Mucosa of descending colon (tissue), 3 donors: Measurements from ENCODE around the gene LRCH2. TPM values are rescaled to one million over a fixed set of nuclear protein-coding genes. Genes with fewer than 3 reads are reported as not detected.

Experiments used
- ATAC-seq: fragments of 200-7000 bp; cut with Tn5 transposase; one replicate; pipeline ENCODE4 v1.9.1; 2020; ENCODE audit warnings: mild to moderate bottlenecking, moderate library complexity
- DNase-seq, 3 donors: peaks; one replicate each; pipeline ENCODE4 v3.0.0-alpha.2; 2020
- H3K36me3 ChIP-seq: fragments of 200-600 bp; one replicate; pipeline ENCODE4 v1.8.0; 2021; ENCODE audit warnings: low read depth, mild to moderate bottlenecking
- H3K4me1 ChIP-seq: fragments of 200-600 bp; one replicate; pipeline ENCODE4 v1.8.0; 2021; ENCODE audit warnings: low read depth, mild to moderate bottlenecking
- H3K4me3 ChIP-seq: fragments of 200-600 bp; one replicate; pipeline ENCODE4 v1.8.0; 2021; ENCODE audit warnings: mild to moderate bottlenecking
- H3K9me3 ChIP-seq: fragments of 200-600 bp; one replicate; pipeline ENCODE4 v1.8.0; 2021; ENCODE audit warnings: mild to moderate bottlenecking
- intact Hi-C, 2 donors: fragments of 100-400 bp; cut with DNase I in 1 of 2; cut with micrococcal nuclease in 1 of 2; formaldehyde crosslinking; loops; one replicate each; pipeline versions ENCODE4 v1.11.0 to v1.11.1; 2022; cut with DNase I, micrococcal nuclease
- total RNA-seq, 3 donors: library from RNA; stranded (reverse); fragmentation: NEBNext Ultra II Directional in 2 of 3; extraction: Animal tissue kit (Norgen Biotek cat#: 25700) in 2 of 3; gene quantifications; one replicate each; pipeline versions ENCODE4 v1.2.1 to v1.2.4, GENCODE V29; 2021 to 2023
- TF ChIP-seq, protein P1 (sequence below): fragments of 200-600 bp; IDR thresholded peaks from one replicate; pipeline ENCODE4 v1.8.0; 2022; ENCODE audit warnings: antibody characterized with exemption, mild to moderate bottlenecking
- donor health status: DM: no; HTN: no; CAD: no; lungs with moderate emphysema.
- donor health status: DM: no; HTN: no; CAD: no.
- donor health status: DM: no; HTN: yes; CAD: no.

LRCH2 gene
- total RNA-seq, 3 donors from 2014 or later, result 0.43 to 13.2 (median 1.9) TPM

DNA sequence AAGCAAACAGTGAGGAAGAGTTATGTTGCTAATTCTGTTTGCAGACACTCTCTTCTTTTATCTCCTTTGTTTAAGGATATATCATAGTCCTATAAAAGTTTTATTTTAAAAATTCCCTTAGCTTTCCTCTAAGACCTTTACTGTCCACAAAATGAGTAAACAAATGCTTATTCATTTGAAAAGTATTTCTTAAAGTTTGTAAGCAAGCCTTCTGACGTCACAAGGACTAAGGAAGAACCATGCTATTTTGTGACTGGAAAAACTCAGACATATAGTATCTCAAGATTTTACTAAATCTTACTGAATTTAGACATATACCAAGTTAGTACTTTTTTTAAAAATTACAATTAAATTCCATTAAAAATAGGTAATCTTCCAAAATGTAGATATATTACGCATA is 49.9 kb downstream of the LRCH2 start:
- intact Hi-C loops, result no loop called here
- no peaks in the 10 kb centered on the region for H3K9me3 ChIP-seq
- no peak overlapping the region for H3K4me3 ChIP-seq
- ATAC-seq, result no peak
- no peaks in the 10 kb centered on the region for H3K4me1 ChIP-seq
- TF ChIP-seq, protein P1, sequence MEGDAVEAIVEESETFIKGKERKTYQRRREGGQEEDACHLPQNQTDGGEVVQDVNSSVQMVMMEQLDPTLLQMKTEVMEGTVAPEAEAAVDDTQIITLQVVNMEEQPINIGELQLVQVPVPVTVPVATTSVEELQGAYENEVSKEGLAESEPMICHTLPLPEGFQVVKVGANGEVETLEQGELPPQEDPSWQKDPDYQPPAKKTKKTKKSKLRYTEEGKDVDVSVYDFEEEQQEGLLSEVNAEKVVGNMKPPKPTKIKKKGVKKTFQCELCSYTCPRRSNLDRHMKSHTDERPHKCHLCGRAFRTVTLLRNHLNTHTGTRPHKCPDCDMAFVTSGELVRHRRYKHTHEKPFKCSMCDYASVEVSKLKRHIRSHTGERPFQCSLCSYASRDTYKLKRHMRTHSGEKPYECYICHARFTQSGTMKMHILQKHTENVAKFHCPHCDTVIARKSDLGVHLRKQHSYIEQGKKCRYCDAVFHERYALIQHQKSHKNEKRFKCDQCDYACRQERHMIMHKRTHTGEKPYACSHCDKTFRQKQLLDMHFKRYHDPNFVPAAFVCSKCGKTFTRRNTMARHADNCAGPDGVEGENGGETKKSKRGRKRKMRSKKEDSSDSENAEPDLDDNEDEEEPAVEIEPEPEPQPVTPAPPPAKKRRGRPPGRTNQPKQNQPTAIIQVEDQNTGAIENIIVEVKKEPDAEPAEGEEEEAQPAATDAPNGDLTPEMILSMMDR, result no peak
- DNase-seq, result no peak
- H3K36me3 ChIP-seq, result no peaks in the 10 kb centered on the region

DNA sequence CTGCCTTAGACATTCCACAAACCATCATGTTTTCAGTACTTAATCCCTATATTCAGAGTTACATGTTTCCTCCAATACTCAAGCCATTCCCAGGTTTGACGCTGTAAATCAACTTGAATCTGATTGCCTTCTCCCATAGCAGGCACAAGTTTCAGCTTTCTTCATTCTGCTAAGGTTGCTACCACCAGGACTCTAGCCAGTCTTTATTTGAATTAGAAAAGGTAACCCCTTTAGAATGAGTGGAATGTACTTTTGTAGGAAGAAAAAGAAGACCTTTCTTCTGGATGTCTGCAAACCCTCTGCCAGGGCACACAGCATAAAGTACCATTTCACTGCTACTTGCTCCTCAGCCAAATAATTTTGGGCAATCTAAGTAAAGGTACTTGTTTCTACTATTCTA is 55.4 kb downstream of the LRCH2 start:
- Histone ChIP-seq H3K4me1 (no peaks in the 10 kb centered on the region), H3K36me3 (no peaks in the 10 kb centered on the region), H3K9me3 (no peaks in the 10 kb centered on the region), H3K4me3 (no peak overlapping the region)
- intact Hi-C loops, result no loop called here
- ATAC-seq, result no peak
- DNase-seq, result no peak
- TF ChIP-seq, protein P1, result no peak

DNA sequence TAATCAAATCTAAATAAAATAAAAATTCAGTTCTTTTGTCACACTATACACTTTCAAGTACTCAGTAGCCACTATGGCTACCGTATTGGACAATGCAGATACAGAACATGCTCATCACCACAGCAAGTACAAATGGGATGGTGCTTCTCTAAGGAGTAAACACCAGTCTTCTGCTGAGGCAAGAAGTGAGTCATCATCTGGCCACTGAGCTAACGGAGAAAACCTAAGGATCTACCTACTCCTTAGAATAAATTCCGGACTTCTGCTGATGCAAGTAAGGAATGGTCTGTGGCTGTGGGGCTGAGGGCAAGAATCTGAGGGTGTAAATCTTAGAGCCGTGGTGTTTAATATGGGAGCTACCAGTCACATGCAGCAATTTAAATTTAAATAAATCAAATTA is 56.0 kb downstream of the LRCH2 start:
- intact Hi-C loops, result no loop called here
- no peak for ATAC-seq
- TF ChIP-seq, protein P1, result no peak

DNA sequence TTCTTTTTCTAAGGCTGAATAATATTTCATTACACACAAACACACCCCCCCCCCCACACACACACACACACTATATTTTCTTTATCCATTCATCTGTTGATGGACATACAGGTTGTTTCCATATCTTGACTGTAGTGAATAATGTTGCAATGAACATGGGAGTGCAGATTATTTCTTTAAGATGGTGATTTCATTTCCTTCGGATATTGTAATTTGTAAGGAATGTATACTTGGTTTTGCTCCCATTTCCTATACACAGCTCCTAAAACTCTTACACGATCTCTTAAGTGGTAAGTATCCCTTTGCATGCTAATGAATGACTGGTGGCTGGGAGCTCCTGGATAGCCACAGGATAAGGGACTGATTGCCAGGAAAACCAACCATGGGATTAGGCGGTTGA is 59.3 kb downstream of the LRCH2 start:
- H3K9me3 ChIP-seq, result no peaks in the 10 kb centered on the region
- H3K36me3 ChIP-seq, result no peaks in the 10 kb centered on the region
- ATAC-seq, result no peak
- DNase-seq, result no peak
- intact Hi-C loops, result no loop called here
- H3K4me1 ChIP-seq, result no peaks in the 10 kb centered on the region
- H3K4me3 ChIP-seq, result no peak overlapping the region
- TF ChIP-seq, protein P1, result no peak

More for the DNA sequence above, 56.0 kb downstream of the LRCH2 start:
- no peak for DNase-seq
- Histone ChIP-seq H3K9me3 (no peaks in the 10 kb centered on the region), H3K36me3 (no peaks in the 10 kb centered on the region), H3K4me3 (no peak overlapping the region), H3K4me1 (no peaks in the 10 kb centered on the region)

DNA sequence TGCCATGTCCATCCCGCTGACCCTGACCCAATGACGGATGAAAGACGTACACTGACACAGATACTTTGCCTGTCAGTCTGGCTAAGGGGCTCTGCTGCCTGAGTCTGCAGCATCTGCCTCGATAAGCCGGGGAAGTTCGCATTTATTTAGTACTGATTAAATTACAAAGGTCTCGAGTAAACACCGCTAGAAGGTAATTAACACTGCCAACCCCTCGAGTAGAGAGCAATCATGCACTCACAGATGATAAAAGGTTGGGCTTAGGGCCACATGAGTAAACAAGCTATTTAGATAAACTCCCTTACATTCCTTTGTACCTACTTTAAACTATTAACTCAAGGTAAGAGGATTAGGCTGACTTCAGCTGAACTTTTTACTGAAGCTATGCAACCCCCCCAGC is 60.7 kb downstream of the LRCH2 start:
- ATAC-seq (no peak), DNase-seq (no peak)
- intact Hi-C loops, result no loop called here
- Histone ChIP-seq H3K4me1 (no peaks in the 10 kb centered on the region), H3K4me3 (no peak overlapping the region), H3K36me3 (no peaks in the 10 kb centered on the region), H3K9me3 (no peaks in the 10 kb centered on the region)
- TF ChIP-seq, protein P1, result no peak

DNA sequence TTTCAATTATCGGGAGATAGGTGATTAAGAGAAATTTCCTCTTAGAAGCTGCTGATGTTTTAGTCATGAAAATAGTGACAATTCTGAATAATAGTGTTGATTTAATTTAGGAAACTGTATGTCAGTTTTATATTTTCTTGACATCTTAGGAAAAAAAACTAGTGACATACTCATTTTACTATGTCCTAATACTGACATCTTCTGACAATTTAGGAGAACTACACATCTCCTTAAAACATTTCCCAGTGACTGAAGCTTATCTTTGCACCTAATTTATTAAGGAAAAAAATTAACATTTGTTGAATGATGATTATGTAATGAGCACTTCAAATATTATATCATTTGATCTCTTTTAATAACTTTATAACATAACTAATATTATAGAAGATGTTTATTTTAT is 86.7 kb downstream of the LRCH2 start:
- intact Hi-C loops, result no loop called here
- no peak for DNase-seq
- no peaks in the 10 kb centered on the region for H3K36me3 ChIP-seq
- no peaks in the 10 kb centered on the region for H3K4me1 ChIP-seq
- no peaks in the 10 kb centered on the region for H3K9me3 ChIP-seq
- TF ChIP-seq, protein P1, result no peak
- no peak for ATAC-seq
- H3K4me3 ChIP-seq, result no peak overlapping the region
